PC-9 (cell line): Measurements from ENCODE around the gene TLE5. TPM values are rescaled to one million over a fixed set of nuclear protein-coding genes. Genes with fewer than 3 reads are reported as not detected.

ENCODE experiments used
- BruUV-seq: library from RNA; stranded (reverse); fragments of 400-500 nt; replicated peaks from 2 replicates; lab custom pipeline; 2021; lab: Mats Ljungman, UMichigan
- CTCF ChIA-PET: fragments of 300-600 bp; sonication (Branson Sonifier 250); formaldehyde crosslinking; loops from one replicate; lab custom pipeline; 2022; ENCODE audit warnings: antibody characterized with exemption; lab: Charles Lee
- POLR2A ChIA-PET: fragments of 300-600 bp; sonication (Branson Sonifier 250); formaldehyde crosslinking; loops from one replicate; lab custom pipeline; 2022; ENCODE audit warnings: antibody characterized with exemption; ENCODE audit not compliant: unreplicated experiment; lab: Charles Lee
- DNase-seq, 2 experiments: peaks; one replicate each; pipeline versions ENCODE4 v3.0.0 to v3.0.0-alpha.2; 2015 to 2022; ENCODE audit warnings: mixed read lengths in 1 of 2
- H2AFZ ChIP-seq: fragments of 200-600 bp; sonication (generic); 2 replicates; pipeline ENCODE4 v1.8.1; 2017; ENCODE audit warnings: antibody characterized with exemption
- H3F3A ChIP-seq: fragments of 200-600 bp; sonication (generic); 2 replicates; pipeline ENCODE4 v1.8.1; 2017; ENCODE audit warnings: antibody characterized with exemption, mild to moderate bottlenecking, low read depth; ENCODE audit not compliant: insufficient read depth
- H3K27ac ChIP-seq: fragments of 200-600 bp; sonication (generic); 2 replicates; pipeline ENCODE4 v1.6.1; 2016; ENCODE audit warnings: mixed run types
- H3K27me3 ChIP-seq: fragments of 200-600 bp; sonication (generic); 2 replicates; pipeline ENCODE4 v1.6.1; 2016; ENCODE audit warnings: low read depth, mixed run types; ENCODE audit not compliant: insufficient read depth
- H3K36me3 ChIP-seq: fragments of 200-600 bp; sonication (generic); 2 replicates; pipeline ENCODE4 v1.6.1; 2016; ENCODE audit warnings: low read depth, mixed run types
- H3K4me1 ChIP-seq: fragments of 200-600 bp; sonication (generic); replicated peaks from 2 replicates; pipeline ENCODE4 v1.6.1; 2016; ENCODE audit warnings: mixed run types; ENCODE audit not compliant: insufficient read depth
- H3K4me2 ChIP-seq: fragments of 200-600 bp; sonication (generic); 2 replicates; pipeline ENCODE4 v1.6.1; 2017; ENCODE audit warnings: mixed run types
- H3K4me3 ChIP-seq: fragments of 200-600 bp; sonication (generic); 2 replicates; pipeline ENCODE4 v1.6.1; 2016; ENCODE audit warnings: mixed run types
- H3K79me2 ChIP-seq: fragments of 200-600 bp; sonication (generic); 2 replicates; pipeline ENCODE4 v1.6.1; 2017; ENCODE audit warnings: low read depth, mixed run types
- H3K9me2 ChIP-seq: fragments of 200-600 bp; sonication (generic); 2 replicates; pipeline ENCODE4 v1.8.1; 2017; ENCODE audit warnings: mild to moderate bottlenecking; ENCODE audit not compliant: insufficient read depth
- H3K9me3 ChIP-seq: fragments of 200-600 bp; sonication (generic); 2 replicates; pipeline ENCODE4 v1.8.1; 2016; ENCODE audit warnings: low read depth; ENCODE audit not compliant: insufficient read depth
- H4K20me1 ChIP-seq: fragments of 200-600 bp; sonication (generic); 2 replicates; pipeline ENCODE4 v1.8.1; 2017; ENCODE audit not compliant: insufficient read depth
- EZH2 ChIP-seq: fragments of 200-600 bp; sonication (generic); IDR thresholded peaks from 2 replicates; pipeline ENCODE4 v1.8.0; 2017; ENCODE audit warnings: antibody characterized with exemption, low read depth
- intact Hi-C: fragments of 100-400 bp; cut with micrococcal nuclease; formaldehyde crosslinking; loops from one replicate; pipeline ENCODE4 v1.10.0; 2022; ENCODE audit not compliant: unreplicated experiment
- total RNA-seq: library from RNA; stranded (reverse); gene quantifications from 2 replicates; pipeline ENCODE4 v1.2.3, GENCODE V29; 2021
- TF ChIP-seq, protein P1 (sequence below): fragments of 200-600 bp; sonication (generic); conservative IDR thresholded peaks from 2 replicates; pipeline ENCODE4 v1.6.1; 2017; ENCODE audit warnings: mixed run types, antibody characterized with exemption, mild to moderate bottlenecking, moderate library complexity

TLE5 gene
- total RNA-seq, 1 experiment from 2014 or later = 217 TPM

- TF ChIP-seq EZH2 = no peak
- TF ChIP-seq, protein P1, sequence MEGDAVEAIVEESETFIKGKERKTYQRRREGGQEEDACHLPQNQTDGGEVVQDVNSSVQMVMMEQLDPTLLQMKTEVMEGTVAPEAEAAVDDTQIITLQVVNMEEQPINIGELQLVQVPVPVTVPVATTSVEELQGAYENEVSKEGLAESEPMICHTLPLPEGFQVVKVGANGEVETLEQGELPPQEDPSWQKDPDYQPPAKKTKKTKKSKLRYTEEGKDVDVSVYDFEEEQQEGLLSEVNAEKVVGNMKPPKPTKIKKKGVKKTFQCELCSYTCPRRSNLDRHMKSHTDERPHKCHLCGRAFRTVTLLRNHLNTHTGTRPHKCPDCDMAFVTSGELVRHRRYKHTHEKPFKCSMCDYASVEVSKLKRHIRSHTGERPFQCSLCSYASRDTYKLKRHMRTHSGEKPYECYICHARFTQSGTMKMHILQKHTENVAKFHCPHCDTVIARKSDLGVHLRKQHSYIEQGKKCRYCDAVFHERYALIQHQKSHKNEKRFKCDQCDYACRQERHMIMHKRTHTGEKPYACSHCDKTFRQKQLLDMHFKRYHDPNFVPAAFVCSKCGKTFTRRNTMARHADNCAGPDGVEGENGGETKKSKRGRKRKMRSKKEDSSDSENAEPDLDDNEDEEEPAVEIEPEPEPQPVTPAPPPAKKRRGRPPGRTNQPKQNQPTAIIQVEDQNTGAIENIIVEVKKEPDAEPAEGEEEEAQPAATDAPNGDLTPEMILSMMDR = no peak
- Histone ChIP-seq H3K36me3 (no peaks in the 10 kb centered on the region), H3K27me3 (no peaks in the 10 kb centered on the region), H3K9me2 (no peaks in the 10 kb centered on the region), H3K4me1 (no peaks in the 10 kb centered on the region), H3K27ac (no peak overlapping the region), H4K20me1 (peaks cover 15% of the 10 kb centered on the region), H3K4me3 (no peak overlapping the region), H3F3A (no peaks in the 10 kb centered on the region), H3K4me2 (no peak overlapping the region), H3K79me2 (peaks cover 50% of the 10 kb centered on the region), H3K9me3 (no peaks in the 10 kb centered on the region), H2AFZ (no peak overlapping the region)
- intact Hi-C loops = loop anchor here (10.0 kb wide), 1 partner anchor 146 kb away; no protein-coding TSS in a partner anchor
- ChIA-PET POLR2A (interaction anchor here (0.6 kb wide), 1 partner anchor 43 kb away, joined by 5 read pairs; no protein-coding TSS in a partner anchor), CTCF (no interaction called here)
- DNase-seq = no peak
- BruUV-seq = no TSS peak
Observed at GRCh38 chr19:3100747-3101730, 38.7 kb upstream of the TLE5 start.

DNA sequence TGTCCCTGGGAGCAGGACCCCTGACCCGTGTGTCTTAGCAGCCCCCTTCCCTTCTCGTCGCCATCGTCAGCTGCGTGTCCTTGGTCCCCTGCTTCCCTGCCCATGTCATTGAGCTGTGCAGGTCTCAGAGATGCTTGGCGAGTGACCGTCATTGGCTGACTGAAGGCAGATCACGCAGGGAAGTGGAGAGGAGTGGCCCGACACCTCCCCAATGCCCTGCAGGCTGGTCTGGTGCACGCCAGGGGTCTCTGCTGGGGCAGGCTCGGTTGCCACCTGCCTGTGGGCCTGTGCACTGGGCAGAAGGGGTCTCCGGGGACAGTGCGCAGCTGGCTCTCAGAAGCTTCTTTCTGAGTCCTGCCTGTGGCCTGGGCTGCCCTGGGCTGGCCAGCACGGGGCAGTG is 38.0 kb upstream of the TLE5 start:
- Histone ChIP-seq H4K20me1 (peaks cover 20% of the 10 kb centered on the region), H3K27me3 (no peaks in the 10 kb centered on the region), H3K36me3 (no peaks in the 10 kb centered on the region), H3K4me1 (no peaks in the 10 kb centered on the region), H3K4me3 (no peak overlapping the region), H3K27ac (no peak overlapping the region), H3K79me2 (peaks cover 57% of the 10 kb centered on the region), H2AFZ (no peak overlapping the region), H3K4me2 (no peak overlapping the region), H3F3A (no peaks in the 10 kb centered on the region), H3K9me2 (no peaks in the 10 kb centered on the region), H3K9me3 (no peaks in the 10 kb centered on the region)
- BruUV-seq = no TSS peak
- ChIA-PET CTCF (interaction anchor here (0.5 kb wide), 1 partner anchor 214 kb away, joined by 3 read pairs; no protein-coding TSS in a partner anchor), POLR2A (no interaction called here)
- intact Hi-C loops = loop anchor here (10.0 kb wide), 1 partner anchor 146 kb away; no protein-coding TSS in a partner anchor
- TF ChIP-seq, protein P1 = no peak
- TF ChIP-seq EZH2 = no peak
- DNase-seq = no peak

GRCh38 chr19:3099347-3100145 is 37.3 kb upstream of the TLE5 start:
- no peaks in the 10 kb centered on the region for H3K27me3 ChIP-seq
- no TSS peak for BruUV-seq
- H3K27ac ChIP-seq = no peak overlapping the region
- H2AFZ ChIP-seq = no peak overlapping the region
- no peak overlapping the region for H3K4me2 ChIP-seq
- H3K4me3 ChIP-seq = no peak overlapping the region
- ChIA-PET POLR2A (no interaction called here), CTCF (no interaction called here)
- no peaks in the 10 kb centered on the region for H3F3A ChIP-seq
- intact Hi-C loops = loop anchor here (10.0 kb wide), 1 partner anchor 145 kb away; no protein-coding TSS in a partner anchor
- H3K79me2 ChIP-seq = peaks cover 65% of the 10 kb centered on the region
- peaks cover 20% of the 10 kb centered on the region for H4K20me1 ChIP-seq
- H3K9me3 ChIP-seq = no peaks in the 10 kb centered on the region
- TF ChIP-seq, protein P1 = no peak
- no peak for TF ChIP-seq EZH2
- no peaks in the 10 kb centered on the region for H3K36me3 ChIP-seq
- H3K9me2 ChIP-seq = no peaks in the 10 kb centered on the region
- no peaks in the 10 kb centered on the region for H3K4me1 ChIP-seq
- DNase-seq = no peak
